ENCODE measurements around the gene ARIH2. TPM values are rescaled to one million over a fixed set of nuclear protein-coding genes. Genes with fewer than 3 reads are reported as not detected.
A peak's percentile ranks its signal among the peaks of the same experiment; 100 is the strongest.

Gene ARIH2
- total RNA-seq, 1 donor from 2014 or later, result 69.9 TPM

- Mint-ChIP-seq H3K27me3 (ENCODE audit: low read depth) (no peaks in the 10 kb centered on the region), H3K4me1 (ENCODE audit: low read depth) (peaks cover 57% of the 10 kb centered on the region), H3K9me3 (ENCODE audit: low read depth) (no peaks in the 10 kb centered on the region), H3K36me3 (ENCODE audit: low read depth) (peaks cover 16% of the 10 kb centered on the region), H3K27ac (ENCODE audit: unreplicated experiment) (peak overlapping the region; percentile 92), H3K4me3 (ENCODE audit: unreplicated experiment) (peak overlapping the region; percentile 90)
- TF ChIP-seq, protein P1, sequence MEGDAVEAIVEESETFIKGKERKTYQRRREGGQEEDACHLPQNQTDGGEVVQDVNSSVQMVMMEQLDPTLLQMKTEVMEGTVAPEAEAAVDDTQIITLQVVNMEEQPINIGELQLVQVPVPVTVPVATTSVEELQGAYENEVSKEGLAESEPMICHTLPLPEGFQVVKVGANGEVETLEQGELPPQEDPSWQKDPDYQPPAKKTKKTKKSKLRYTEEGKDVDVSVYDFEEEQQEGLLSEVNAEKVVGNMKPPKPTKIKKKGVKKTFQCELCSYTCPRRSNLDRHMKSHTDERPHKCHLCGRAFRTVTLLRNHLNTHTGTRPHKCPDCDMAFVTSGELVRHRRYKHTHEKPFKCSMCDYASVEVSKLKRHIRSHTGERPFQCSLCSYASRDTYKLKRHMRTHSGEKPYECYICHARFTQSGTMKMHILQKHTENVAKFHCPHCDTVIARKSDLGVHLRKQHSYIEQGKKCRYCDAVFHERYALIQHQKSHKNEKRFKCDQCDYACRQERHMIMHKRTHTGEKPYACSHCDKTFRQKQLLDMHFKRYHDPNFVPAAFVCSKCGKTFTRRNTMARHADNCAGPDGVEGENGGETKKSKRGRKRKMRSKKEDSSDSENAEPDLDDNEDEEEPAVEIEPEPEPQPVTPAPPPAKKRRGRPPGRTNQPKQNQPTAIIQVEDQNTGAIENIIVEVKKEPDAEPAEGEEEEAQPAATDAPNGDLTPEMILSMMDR (IDR thresholded peaks at IDR 0.05), result no peak
- DNase-seq (ENCODE audit: low spot score), result peak; percentile 98
Observed at GRCh38 chr3:49021213-49021812, 102.7 kb downstream of the ARIH2 start.

GRCh38 chr3:49021813-49022687 is 103.4 kb downstream of the ARIH2 start, which contains the start of gene NDUFAF3:
TSS of gene NDUFAF3 (plus strand) at chr3:49022121. CDS start at chr3:49022145, 24 bp downstream.
- Mint-ChIP-seq H3K27me3 (ENCODE audit: low read depth) (no peaks in the 10 kb centered on the region), H3K4me3 (ENCODE audit: unreplicated experiment) (peak within 1 kb of the TSS; percentile 90), H3K9me3 (ENCODE audit: low read depth) (no peaks in the 10 kb centered on the region), H3K36me3 (ENCODE audit: low read depth) (peaks cover 16% of the 10 kb centered on the region), H3K27ac (ENCODE audit: unreplicated experiment) (peak within 1 kb of the TSS; percentile 97), H3K4me1 (ENCODE audit: low read depth) (peaks cover 59% of the 10 kb centered on the region)
- TF ChIP-seq, protein P1 (IDR thresholded peaks at IDR 0.05), result peak; percentile 99
- DNase-seq (ENCODE audit: low spot score), result peak; percentile 99

GRCh38 chr3:49022688-49023171 is 104.1 kb downstream of the ARIH2 start:
- H3K9me3 Mint-ChIP-seq (ENCODE audit: low read depth), result no peaks in the 10 kb centered on the region
- TF ChIP-seq, protein P1 (IDR thresholded peaks at IDR 0.05), result no peak
- DNase-seq (ENCODE audit: low spot score), result peak; percentile 90
- peak overlapping the region; percentile 97 for H3K27ac Mint-ChIP-seq (ENCODE audit: unreplicated experiment)
- peaks cover 17% of the 10 kb centered on the region for H3K36me3 Mint-ChIP-seq (ENCODE audit: low read depth)
- no peaks in the 10 kb centered on the region for H3K27me3 Mint-ChIP-seq (ENCODE audit: low read depth)
- peaks cover 58% of the 10 kb centered on the region for H3K4me1 Mint-ChIP-seq (ENCODE audit: low read depth)
- peak overlapping the region; percentile 90 for H3K4me3 Mint-ChIP-seq (ENCODE audit: unreplicated experiment)

DNA sequence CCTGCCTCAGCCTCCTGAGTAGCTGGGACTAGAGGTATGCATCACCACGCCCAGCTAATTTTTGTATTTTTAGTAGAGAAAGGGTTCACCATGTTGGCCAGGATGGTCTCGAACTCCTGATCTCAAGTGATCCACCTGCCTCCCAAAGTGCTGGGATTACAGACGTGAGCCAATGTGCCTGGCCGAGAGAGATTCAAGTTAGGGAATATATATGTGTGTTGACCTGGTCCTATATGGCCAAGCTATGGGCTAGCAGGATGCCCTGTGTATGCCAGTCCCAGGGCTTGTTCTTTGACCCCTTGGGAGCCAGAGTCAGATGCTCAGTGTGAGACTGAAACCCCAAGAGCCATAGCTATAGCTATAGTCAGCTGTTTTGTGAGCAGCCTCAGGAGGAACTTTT is 105.1 kb downstream of the ARIH2 start:
- TF ChIP-seq, protein P1 (IDR thresholded peaks at IDR 0.05), result no peak
- Mint-ChIP-seq H3K9me3 (ENCODE audit: low read depth) (no peaks in the 10 kb centered on the region), H3K4me1 (ENCODE audit: low read depth) (peaks cover 66% of the 10 kb centered on the region), H3K27me3 (ENCODE audit: low read depth) (no peaks in the 10 kb centered on the region), H3K4me3 (ENCODE audit: unreplicated experiment) (peak overlapping the region; percentile 90), H3K27ac (ENCODE audit: unreplicated experiment) (peak overlapping the region; percentile 57), H3K36me3 (ENCODE audit: low read depth) (peaks cover 19% of the 10 kb centered on the region)
- DNase-seq (ENCODE audit: low spot score), result no peak

- DNase-seq (ENCODE audit: low spot score), result no peak
- H3K4me3 Mint-ChIP-seq (ENCODE audit: unreplicated experiment), result no peak overlapping the region
- peaks cover 65% of the 10 kb centered on the region for H3K4me1 Mint-ChIP-seq (ENCODE audit: low read depth)
- peaks cover 19% of the 10 kb centered on the region for H3K36me3 Mint-ChIP-seq (ENCODE audit: low read depth)
- H3K27ac Mint-ChIP-seq (ENCODE audit: unreplicated experiment), result peak overlapping the region; percentile 36
- TF ChIP-seq, protein P1 (IDR thresholded peaks at IDR 0.05), result no peak
- H3K9me3 Mint-ChIP-seq (ENCODE audit: low read depth), result no peaks in the 10 kb centered on the region
- H3K27me3 Mint-ChIP-seq (ENCODE audit: low read depth), result no peaks in the 10 kb centered on the region
Observed at GRCh38 chr3:49024449-49024848, 105.8 kb downstream of the ARIH2 start.
